NCI-H2107 treated with DMSO at 0.1 percent for 48 hours (cell line): ENCODE measurements around the gene PCBP4.

Source experiments
- DNase-seq: peaks from one replicate; lab custom pipeline; 2025; ENCODE audit not compliant: unreplicated experiment; lab: John Stamatoyannopoulos, UW

The PCBP4 gene

DNA sequence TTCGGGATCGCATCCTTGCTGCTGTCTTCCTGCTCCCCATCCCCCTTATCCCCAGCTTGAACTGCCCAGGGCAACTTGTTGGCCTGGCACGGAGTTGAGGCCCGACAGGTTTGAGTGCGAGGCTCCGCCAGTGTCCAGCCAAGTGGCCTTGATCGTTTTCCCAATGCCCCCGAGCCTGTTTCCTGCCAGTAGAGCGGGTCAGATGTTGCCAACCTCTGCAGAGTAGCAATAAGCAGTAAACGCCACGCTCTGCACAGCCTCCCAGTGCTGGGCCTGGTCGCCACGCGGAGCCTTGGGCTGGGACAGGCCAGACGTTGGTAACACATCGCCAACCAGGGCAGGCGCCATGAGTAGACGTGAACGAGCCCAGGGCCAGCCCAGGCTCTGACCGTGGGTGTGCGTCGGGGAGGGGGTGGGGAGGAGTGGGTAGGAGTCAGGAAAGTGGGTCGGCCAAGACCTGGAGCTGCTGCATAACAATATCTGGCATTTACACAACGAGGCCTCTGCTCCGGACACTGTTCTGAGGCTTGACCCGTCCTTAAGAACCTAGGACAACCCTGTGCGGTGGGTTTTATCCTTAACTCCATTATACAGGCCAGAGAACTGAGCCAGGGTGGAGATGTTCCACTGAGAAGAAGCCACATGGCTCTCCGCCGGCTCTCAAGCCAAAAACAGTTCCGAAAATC lies 7.2 kb upstream of the PCBP4 start:
- DNase-seq = no peak

DNA sequence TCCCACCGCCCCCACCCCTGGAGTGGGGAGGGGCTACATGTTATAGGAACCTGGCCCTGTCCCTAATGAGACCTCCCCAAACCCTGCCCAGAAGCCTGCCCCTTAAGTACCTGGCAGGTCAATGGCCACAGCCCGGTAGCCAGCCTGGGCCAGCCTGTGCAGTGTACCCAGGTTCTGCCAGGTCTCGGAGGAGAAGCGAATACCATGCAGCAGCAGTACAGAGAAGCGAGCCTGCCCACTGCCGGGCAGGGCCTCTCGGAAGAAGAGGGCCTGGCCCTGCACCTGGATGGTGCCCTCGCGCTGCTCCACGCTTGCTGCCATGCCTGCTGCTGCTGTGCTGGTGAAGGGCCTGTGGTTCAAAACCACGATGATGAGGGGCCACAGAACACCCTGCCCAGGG lies 4.1 kb upstream of the PCBP4 start:
- DNase-seq = no peak

DNA sequence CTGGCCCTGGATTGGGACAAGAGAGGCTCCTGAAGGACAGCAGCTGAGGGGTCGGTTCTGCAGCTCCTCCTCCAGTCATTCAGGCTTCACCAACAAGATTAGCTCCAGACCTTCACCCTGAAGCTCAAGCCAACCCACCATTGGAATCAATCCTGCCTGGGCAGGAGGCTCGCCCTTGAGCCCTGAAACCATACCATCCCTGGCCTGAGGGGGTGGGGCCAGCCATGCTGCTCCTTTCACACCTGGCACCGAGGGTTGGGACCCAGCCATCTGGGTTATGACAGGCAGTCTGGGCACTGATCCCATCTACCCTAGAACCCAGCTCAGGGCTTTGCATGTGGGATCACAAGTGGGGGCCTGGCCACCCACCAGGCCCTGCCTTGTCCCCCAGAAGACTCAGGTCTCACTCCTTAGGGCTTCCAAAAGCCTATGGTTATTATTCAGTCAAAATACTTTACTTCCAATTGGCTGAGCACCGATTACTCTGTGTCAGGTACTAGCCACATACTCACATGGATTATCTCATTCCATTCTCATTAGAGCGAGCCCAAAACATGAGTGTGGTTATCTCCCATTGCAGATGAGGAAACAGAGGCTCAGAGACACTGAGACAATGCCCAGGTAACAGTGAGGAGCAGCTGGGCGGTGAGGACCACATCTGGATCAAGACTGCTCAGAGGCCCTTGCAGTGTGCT lies 3.5 kb upstream of the PCBP4 start:
- DNase-seq = no peak

DNA sequence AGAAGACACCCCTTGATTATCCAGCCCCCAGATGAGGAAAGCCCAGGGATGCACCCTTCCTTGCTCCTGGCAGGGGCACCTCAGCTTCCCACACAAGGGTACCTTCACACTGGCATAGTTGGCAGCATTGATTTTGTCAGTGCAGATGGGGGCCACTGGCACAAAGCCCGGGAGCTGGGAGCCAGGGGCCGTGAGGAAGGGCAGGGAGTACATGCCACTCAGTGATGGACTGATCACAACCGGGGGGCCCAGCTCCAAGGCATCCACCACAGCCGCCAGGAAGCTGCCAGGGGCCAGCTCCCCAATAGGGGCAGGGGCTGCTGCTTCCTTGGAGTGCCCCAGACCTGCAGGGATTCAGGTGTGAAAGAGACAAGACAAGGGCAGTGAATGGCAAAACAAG lies 2.6 kb upstream of the PCBP4 start:
- no peak for DNase-seq

DNA sequence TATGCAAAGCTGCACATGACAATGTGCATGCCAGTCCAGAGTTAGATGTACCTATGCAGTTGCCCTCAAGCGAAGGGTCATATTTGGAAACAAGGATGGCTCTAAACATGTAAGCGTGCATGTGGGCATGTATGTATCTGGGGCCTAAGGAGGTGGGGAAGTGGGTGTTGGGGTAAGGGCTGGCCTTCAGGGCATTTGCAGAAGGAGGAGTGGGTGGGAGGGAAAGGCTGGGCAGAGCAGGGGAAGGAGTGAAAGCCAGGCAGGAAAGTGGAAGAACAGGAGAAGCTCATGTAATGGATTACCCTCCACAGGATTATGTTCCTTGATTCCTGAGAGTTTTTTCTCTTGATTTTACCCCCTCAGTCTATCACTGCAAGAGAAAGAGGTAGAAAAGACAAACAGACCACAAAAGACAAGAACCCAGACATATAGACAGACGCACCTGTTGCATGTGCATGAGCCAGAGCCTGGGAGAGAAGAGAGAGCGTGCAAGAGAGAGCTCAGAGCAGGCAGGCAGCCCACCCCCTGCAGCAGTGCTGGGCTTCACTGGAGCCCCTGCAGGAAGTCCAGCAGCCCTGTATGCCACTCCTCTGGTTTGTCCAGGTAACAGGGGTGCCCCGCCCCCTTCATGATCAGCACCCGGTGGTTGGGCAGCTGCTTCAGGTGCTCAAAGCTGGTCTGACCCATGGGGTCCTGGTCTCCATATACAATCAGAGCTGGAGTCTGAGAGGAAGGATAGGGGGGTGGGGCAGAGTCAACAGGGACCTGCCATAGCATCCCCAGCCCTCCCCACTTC lies 1.8 kb upstream of the PCBP4 start:
- DNase-seq = no peak

DNA sequence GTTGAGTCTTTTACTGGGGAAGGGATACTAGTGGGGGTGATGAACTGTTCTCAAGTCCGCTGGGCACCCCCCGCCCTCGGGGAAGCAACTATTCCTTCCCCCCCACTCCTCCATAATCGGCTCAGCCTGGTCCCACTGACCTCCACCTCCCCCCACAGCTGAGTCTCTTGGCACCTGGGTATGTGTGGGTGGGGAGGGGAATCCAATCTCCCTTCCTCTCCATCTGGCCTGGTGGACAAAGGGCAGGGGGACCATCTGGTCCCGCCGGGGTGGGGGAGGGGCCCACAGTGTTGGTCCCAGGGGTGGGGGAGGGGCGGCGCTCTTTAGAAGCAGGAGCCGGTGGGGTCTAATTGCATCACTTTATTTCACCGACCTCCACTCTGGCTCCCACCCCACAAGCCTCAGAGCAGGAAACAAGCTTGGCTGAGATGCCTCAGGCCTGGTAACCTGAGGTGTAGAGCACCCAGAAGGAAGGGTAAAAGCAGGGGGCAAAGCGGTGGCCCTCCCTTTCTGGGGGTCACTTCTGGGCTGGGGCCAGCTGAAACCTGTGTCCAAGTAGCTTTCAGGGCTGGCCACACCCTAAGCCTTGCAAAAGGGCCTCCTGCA lies 1.0 kb upstream of the PCBP4 start:
- DNase-seq = no peak

DNA sequence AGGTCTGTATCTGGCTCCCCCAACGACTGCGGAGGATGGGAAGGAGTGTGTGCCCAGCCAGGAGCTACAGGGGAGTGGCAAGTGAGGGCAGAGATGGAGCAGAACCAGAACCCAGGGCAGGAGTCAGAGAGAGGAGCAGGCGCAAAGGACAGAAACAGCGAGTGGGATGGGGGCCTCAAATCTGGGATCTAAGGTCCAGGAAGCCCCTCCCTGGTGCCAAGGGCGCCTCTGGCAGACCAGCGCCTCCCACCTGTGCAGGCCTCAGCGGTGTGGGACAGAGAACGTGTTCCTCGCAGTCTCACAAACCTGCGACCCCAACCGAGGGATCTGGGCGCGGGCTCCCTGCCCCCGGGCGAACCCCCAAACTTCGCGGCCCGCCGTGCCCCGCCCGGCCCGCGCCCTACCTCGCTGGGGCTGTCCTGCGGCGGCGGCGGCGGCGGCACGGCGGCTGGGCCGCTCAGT lies 301 bp downstream of the PCBP4 start:
- no peak for DNase-seq

DNA sequence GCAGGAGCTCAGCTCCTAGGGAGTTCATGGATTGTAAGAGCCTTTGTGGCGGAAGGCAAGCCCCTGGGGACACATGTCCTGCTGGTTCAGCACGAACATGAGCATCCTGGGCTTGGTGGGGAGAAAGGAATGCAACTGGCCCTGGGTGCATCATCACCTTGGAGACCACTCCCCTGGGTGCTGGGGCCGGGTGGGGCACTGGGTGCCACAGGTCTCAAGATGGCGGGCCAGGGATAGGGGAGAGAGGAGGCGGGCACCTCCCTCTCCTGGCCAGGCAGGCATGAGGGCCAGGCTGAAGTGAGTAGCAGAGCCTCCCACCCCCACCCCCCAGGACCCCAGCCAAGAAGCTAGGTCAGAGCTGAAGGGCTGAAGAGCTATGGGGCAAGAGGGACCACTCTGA lies 768 bp downstream of the PCBP4 start:
- DNase-seq = no peak

DNA sequence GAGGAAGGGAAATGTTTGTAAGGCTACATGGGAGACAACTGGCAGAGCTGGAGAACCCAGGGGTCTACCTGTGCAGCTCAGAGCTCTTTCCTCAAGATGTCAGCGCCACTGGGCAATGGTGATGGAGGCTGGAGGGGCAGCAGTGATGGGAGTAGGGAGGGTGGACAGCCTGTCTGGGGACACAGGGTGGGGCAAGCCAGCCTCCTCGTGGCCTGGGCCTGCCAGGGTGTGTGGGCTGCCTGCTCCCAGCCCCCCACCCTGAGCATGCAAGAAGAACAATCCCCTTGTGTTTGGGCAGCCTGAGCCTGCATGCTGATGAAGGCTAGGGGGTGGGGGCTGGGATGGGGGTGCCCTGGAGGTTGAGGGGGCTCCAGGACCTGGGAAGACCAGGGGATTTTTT lies 1.2 kb downstream of the PCBP4 start:
- DNase-seq = no peak

DNA sequence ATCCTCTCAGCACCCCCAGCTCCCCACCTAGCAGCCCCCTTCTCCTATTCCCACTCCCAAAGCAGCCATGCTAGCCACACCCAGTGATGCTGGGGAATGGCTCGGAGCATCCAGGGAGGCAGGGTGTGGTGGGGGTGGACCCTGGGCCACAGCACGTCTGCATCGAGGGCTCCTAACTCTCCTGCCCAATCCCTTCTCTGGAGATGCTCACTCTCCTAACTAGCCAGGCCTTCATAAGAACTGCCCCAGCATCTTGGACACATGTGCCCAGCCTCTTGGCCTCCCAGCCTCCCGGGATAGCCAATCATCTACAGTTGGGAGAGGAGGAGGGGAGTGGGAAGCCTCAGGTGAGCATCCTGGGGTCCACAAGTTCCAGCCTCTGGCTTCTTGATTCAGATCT lies 2.7 kb downstream of the PCBP4 start:
- no peak for DNase-seq

DNA sequence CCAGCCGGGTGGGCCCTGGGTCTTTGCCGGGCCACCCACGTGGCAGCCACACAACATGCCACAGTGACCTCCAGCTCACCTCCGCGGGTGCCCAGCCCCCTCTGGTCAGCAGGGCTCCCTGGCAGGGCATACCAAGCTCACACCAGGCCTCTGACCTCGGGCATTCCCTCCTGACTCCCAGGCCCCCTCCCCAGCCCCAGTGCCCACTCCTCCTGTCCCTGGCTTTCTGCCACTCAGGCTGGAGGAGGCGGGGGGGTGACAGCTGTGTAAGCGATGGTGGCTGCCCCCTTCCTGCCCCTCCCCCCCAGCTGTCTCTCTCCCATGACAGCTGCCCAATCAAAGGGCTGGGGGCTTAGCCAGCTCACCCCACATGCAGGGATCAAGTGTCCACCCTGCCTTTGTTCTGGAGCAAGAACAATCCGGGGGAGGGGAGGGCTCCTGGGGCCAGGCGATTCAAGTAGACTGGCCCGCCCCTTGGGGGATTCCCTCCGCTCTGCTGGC lies 3.3 kb downstream of the PCBP4 start:
- no peak for DNase-seq

DNA sequence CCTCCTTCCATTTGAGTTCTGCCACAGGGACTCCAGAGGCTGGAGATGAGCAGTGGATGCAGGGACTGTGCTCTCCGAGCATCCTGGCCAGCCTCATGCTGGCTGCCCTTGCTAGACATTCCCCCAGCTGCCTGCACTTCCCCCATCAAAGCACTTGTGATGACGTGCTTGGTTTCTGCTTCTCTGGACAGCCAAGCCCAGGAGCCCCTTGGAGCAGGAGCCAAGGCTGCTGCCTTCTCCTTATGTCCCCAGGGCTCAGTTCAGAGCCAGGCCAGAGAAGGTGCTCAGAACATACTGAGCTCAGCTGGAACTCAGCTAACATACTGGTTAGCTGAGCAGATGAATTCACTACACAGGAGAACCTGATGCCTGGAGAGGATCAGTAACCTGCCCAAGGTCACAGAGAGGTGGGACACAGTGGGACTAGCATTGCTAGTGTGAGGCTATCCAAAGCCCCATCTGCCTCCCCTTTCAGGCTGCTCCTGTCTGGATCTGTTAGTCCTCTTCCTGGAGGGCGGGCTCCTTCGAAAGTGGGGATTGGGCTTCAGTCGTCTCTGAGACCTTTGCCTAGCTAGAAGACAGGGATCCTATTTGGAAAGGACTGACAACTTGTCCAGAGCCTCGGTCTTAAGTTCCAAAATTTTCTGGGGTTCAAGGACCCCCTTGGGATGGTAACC lies 4.3 kb downstream of the PCBP4 start:
- DNase-seq = no peak

DNA sequence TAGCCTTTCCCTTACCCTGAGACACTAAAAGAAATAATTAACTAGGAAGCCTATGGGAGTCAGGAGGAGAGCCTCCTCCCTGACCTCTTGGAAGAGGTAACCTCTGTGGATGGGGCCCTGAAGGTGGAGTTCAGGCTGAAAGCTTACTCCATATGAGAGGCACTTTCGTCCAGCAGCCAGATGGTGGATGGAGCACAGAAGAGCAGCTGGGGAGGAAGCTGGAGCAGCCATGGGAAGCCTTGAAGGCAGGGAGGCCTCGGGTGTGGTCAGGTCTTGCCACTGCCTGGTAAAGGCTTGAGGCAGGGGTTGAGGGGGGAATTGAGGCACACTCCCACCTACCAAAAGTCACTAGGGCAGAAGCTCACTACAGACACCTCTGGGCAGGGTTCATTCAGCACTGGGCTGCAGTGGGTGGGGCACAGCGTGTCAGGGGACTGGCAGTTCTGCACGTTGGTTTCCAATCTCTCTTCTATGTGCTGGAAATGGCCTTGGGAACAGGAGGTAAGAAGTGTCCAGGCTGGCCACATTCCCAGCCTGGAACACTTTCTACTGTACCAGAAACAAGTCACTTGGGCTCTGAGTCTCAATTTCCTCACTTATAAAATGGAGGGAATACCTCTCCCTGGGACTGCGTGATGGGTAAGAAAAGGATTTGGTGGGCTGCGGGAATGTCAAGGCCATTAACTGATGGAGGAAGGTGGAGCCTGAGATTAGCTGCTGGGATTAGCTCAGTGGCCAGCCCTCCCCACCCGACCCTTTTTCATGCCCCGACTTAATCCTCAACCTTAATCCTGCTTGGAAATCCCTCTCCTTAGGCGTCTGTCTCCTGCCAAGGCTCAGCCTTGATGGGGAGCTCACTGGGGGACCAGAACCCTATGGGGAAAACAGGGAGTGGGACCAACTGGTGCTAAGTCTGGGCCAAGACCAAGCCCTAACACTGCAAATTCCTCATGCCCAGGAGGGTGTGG lies 5.4 kb downstream of the PCBP4 start:
- no peak for DNase-seq

DNA sequence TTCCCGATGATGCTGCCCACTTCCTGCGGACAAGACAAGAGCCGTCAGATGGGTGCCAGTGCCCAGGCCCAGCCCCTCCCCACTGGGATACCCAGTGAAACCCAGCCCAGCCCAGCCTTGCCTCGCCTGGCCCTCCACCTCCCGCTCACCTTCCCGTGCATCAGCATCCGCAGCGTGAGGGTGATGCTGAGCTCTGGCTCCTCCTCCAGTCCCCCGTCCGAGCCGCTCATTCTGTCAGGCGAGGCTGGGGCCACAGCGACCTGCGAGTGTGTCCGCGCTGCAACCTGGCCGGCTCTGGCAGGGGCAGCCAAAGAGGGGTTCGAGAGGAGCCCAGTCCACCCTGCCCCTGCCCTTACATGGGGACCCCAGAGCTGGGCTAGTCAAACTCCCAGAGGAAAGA lies 6.2 kb downstream of the PCBP4 start:
- no peak for DNase-seq

DNA sequence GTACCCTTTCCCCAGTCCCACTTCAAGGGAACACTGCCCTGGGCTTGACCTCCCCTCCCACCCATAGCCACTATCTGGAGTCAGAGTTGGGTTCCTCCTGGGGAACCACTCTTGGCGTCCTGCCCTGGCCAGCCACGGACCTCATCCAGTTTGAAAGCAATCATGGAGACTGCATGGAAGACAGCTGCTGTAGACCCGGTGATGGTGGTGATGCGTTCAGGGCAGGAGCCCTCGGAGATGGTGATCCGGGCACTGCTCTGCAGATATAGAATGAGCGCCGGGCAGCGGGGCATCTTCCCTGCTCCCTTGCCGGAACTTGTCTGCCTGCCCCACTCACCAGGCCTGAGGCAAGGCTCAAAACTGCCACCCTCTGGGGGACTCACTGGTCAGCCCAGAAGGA lies 6.9 kb downstream of the PCBP4 start:
- DNase-seq = no peak

DNA sequence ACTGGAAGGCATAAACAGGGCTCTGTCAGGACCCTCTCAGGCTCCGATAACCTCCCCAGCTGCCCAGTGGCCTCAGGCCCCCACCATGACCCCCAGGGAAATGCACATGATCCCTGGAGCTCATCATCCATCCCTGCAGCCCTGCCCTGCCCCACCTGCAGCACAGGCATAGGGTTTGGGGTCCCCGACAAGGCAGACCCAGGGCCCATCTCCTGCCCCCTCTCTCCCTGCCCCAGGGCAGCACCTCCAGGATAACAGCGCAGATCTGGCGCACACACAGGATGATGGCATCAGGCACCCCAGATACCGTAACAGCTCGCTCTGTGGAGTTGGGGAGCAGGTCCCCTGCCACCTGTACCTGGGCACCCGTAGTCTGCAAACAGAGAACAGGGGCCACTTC lies 7.6 kb downstream of the PCBP4 start:
- DNase-seq = no peak

DNA sequence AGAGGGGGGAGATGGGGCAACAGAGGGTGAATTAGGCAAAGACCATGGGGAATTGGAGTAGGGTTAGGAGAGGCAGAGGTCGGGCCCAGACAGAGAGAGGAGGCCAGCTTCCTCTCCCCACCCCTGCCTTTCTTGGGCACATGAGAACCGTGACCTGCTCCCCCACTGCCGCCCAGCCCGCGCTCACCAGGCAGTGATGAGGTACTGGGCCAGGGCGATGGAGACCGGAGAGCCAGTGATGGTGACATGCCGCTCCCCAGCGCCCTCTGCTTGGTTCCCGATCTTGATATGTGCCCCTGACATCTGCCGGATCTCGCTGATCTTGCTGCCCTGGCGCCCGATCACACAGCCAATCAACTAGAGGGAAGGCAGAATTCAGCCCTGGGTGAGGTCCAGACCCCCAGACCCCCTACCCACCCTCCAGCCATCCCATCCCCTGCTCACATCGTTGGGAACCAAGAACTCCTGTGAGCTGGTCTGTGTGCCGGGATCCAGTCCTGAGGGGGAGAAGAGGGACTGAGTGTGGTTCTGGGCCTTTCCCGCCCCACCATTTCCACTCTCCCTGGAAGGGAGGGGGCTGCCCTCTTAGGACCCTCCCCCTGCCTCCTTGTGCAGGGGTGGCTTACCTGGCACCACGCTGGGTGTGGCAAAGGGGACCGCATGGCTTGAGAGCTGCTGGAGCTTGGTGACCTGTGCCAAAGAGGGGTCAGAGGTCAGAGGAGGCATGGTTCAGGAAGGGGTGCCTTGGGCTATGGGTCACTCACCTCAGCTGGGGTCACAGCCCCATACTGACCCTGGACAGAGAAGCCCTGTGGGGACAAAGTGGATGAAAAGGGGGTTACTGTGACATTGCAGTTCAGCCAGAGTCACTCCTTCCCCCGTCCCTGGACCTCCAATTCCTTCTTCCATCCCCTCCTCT lies 8.4 kb downstream of the PCBP4 start:
- no peak for DNase-seq

DNA sequence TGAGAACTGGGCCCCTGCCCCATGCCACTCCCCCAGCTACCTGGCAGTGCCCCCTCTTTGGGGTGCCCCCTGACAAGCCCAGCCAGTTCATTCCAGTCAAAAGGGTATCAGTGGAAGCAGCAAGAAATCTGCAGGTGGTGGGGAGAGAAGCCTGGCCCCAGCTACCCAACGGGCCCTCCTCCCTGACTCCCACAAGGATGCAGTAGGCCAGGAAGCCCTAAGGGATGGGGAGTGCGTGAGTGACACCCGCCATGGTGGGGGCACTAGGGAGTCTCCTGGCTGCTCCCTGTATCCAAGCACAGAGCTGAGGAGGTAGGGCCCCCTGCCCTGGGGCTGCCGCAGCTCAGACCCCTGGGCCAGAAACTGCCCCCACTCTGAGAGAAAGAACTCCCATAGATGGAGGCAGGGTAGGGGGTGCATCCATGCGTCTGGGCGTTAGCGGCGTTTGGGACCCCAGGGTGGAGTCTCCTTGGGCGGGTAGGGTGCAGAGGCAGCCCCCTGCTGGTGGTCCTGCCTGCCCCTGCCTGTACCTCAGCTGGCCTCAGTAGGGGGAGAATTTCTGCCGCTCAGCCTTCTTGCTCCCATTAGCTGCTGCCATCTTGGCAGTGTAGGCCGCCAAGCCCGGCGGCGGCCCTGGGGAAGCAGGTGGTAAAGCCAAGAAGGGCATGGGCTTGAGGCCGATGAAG lies 9.6 kb downstream of the PCBP4 start:
- DNase-seq = no peak
